H1 (cell line): ENCODE data around the gene DPF3. TPM values are rescaled to one million over a fixed set of nuclear protein-coding genes. Genes with fewer than 3 reads are reported as not detected.

ENCODE experiments used
- EP300 ChIP-seq, 2 experiments: IDR thresholded peaks; 1 replicate in 1 of 2; 2 replicates in 1 of 2; pipeline ENCODE4 v1.6.1; 2011 to 2012; ENCODE audit warnings: low read depth in 2 of 2, low read length in 2 of 2, mild to moderate bottlenecking in 2 of 2, borderline replicate concordance in 1 of 2, inconsistent platforms in 1 of 2, moderate library complexity in 1 of 2
- GABPA ChIP-seq: IDR thresholded peaks from 2 replicates; pipeline ENCODE4 v1.6.1; 2011; ENCODE audit warnings: mild to moderate bottlenecking, low read length, moderate library complexity, borderline replicate concordance; ENCODE audit not compliant: insufficient read depth
- polyA plus RNA-seq, 7 experiments: library from polyadenylated mRNA; depleted of rRNA in 3 of 7; stranded (reverse) in 5 of 7; unstranded in 2 of 7; fragments of >200 nt in 5 of 7; fragments of 200-250 nt in 2 of 7; gene quantifications; 1 replicate in 5 of 7; 2 replicates in 1 of 7; 4 replicates in 1 of 7; pipeline versions ENCODE4 v1.2.1 to v1.2.3, GENCODE V29; 2011 to 2013; ENCODE audit warnings: missing spikeins in 2 of 7, mixed read lengths in 2 of 7
- total RNA-seq: library from RNA; stranded (reverse); fragmentation: NEBNext Ultra II Directional; extraction: Animal tissue kit (Norgen Biotek cat#: 25700); gene quantifications from 2 replicates; pipeline ENCODE4 v1.2.1, GENCODE V29; 2021
- TF ChIP-seq, protein P1 (sequence below), 3 experiments: IDR thresholded peaks; 1 replicate in 2 of 3; 2 replicates in 1 of 3; pipeline versions ENCODE4 v1.5.1 to v1.6.1; 2011; ENCODE audit warnings: low read length in 3 of 3, mild to moderate bottlenecking in 3 of 3, inconsistent platforms in 2 of 3, low read depth in 1 of 3, moderate library complexity in 1 of 3; ENCODE audit not compliant: insufficient read depth in 1 of 3; ENCODE audit errors: control extremely low read depth in 1 of 3

Gene DPF3
- total and polyA plus RNA-seq, 2 of the 8 experiments (the other 6 are each of a cell fraction or from before 2014, with no cell fraction given), result 0.19 TPM; not detected in 1

DNA sequence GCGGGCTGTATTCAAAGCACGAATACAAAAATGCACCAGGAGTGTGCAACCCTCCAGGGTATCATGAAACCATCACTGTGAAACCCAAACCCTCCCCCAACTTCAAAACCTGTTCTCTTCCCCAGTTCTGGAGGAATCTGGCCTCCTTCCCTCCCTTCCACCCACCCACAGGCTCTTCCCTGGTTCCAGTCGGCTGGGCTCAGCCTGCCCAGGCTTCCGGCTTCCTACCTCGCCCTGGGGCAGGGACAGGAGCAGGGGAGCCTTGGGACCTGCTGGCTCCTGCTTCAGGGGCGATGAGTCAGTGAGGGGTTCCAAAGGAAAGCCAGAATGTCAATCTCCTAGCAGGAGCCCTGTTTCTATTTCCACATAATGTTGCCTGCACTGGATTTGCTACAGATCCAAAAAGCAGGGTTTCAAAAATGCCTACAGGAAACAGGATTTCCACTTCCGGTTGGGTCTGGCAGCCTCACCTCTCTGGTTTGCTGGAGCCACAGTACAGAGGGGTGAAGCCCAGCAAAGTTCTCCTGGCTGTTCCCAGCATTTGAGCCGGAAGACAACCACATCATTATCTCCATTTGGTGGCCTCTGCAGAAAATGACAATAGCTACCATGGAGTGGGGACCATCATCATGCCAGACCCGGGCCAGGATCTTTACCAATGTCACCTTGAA, 278.3 kb downstream of the DPF3 start (continued):
- TF ChIP-seq EP300 (IDR thresholded peaks at IDR 0.05; ENCODE audit: borderline replicate concordance in 1 of 2, low read depth in 2 of 2, low read length in 2 of 2) (no peak), GABPA (no peak)
- TF ChIP-seq, protein P1, sequence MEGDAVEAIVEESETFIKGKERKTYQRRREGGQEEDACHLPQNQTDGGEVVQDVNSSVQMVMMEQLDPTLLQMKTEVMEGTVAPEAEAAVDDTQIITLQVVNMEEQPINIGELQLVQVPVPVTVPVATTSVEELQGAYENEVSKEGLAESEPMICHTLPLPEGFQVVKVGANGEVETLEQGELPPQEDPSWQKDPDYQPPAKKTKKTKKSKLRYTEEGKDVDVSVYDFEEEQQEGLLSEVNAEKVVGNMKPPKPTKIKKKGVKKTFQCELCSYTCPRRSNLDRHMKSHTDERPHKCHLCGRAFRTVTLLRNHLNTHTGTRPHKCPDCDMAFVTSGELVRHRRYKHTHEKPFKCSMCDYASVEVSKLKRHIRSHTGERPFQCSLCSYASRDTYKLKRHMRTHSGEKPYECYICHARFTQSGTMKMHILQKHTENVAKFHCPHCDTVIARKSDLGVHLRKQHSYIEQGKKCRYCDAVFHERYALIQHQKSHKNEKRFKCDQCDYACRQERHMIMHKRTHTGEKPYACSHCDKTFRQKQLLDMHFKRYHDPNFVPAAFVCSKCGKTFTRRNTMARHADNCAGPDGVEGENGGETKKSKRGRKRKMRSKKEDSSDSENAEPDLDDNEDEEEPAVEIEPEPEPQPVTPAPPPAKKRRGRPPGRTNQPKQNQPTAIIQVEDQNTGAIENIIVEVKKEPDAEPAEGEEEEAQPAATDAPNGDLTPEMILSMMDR (IDR thresholded peaks at IDR 0.05; ENCODE audit: control extremely low read depth in 1 of 3, insufficient read depth in 1 of 3, low read depth in 1 of 3, low read length in 3 of 3), result no peak
